ENCODE data around the gene ARR3. TPM values are rescaled to one million over a fixed set of nuclear protein-coding genes. Genes with fewer than 3 reads are reported as not detected.

ARR3 gene
- total and polyA plus RNA-seq, 11 donors, result not detected

DNA sequence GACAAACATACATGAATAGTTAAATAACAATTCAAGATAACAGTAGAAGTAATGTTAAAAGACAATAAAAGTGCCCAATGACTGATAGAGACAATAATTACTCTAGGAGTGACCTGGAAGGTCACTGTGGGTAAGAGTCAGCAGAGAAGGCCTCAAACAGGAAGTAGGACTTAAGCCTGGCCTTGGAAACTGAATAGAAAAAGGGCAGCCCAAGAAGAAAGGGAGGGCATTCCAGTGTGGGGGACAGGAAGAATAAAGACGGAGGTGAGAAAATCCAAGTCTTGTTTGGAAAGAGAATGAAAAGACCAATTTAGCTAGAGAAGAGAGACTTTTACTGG is 14.1 kb upstream of the ARR3 start:
- no peak overlapping the region for H3K4me3 ChIP-seq
- DNase-seq (no peak), ATAC-seq (no peak)
- H3K27me3 ChIP-seq, result peaks cover 0 to 6% (median 0%) of the 10 kb centered on the region in 9 donors
- TF ChIP-seq, protein P1, sequence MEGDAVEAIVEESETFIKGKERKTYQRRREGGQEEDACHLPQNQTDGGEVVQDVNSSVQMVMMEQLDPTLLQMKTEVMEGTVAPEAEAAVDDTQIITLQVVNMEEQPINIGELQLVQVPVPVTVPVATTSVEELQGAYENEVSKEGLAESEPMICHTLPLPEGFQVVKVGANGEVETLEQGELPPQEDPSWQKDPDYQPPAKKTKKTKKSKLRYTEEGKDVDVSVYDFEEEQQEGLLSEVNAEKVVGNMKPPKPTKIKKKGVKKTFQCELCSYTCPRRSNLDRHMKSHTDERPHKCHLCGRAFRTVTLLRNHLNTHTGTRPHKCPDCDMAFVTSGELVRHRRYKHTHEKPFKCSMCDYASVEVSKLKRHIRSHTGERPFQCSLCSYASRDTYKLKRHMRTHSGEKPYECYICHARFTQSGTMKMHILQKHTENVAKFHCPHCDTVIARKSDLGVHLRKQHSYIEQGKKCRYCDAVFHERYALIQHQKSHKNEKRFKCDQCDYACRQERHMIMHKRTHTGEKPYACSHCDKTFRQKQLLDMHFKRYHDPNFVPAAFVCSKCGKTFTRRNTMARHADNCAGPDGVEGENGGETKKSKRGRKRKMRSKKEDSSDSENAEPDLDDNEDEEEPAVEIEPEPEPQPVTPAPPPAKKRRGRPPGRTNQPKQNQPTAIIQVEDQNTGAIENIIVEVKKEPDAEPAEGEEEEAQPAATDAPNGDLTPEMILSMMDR (IDR thresholded peaks at IDR 0.05), result no peak
- no peak for TF ChIP-seq POLR2A (IDR thresholded peaks at IDR 0.05)
- no peaks in the 10 kb centered on the region for H3K36me3 ChIP-seq
- intact Hi-C loops (cut with DNase I), result no loop called here
- no peaks in the 10 kb centered on the region for H3K4me1 ChIP-seq
- 71 to 89% (median 75%) methylated on average over 1 of the region's 1 CpG for WGBS, 4 donors
- H3K27ac ChIP-seq, result no peak overlapping the region
- no peaks in the 10 kb centered on the region for H3K9me3 ChIP-seq

DNA sequence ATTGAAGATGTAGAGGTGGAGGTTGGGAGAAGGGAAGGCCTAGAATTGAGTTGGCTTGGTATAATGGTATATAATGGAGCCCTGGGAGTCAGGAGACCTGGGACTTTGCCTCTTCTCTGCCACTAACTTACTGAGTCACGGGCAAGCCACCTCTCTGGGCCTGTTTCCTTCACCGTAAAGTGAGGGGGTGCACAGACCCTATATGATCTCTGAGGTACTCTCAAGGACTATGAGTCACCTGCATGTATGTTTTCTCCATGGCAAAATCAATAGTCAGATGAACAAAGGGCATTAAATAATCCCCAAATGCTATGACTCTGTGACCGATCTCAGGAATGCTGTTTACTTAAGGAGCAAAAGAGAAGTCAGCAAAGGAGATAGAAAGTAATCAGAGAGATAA is 13.2 kb upstream of the ARR3 start:
- Histone ChIP-seq H3K27ac (no peak overlapping the region), H3K27me3 (peaks cover 0 to 6% (median 0%) of the 10 kb centered on the region in 9 donors), H3K4me3 (no peak overlapping the region), H3K36me3 (no peaks in the 10 kb centered on the region), H3K9me3 (no peaks in the 10 kb centered on the region), H3K4me1 (no peaks in the 10 kb centered on the region)
- WGBS, 4 donors, result 74 to 97% (median 89%) methylated on average over 3 of the region's 3 CpGs
- ATAC-seq, result no peak
- no peak for DNase-seq
- TF ChIP-seq, protein P1 (IDR thresholded peaks at IDR 0.05), result no peak
- no peak for TF ChIP-seq POLR2A (IDR thresholded peaks at IDR 0.05)
- intact Hi-C loops (cut with DNase I), result no loop called here

- intact Hi-C loops (cut with DNase I), result no loop called here
- no peak for DNase-seq
- WGBS, 4 donors, result 63 to 88% (median 78%) methylated on average over 2 of the region's 2 CpGs
- H3K9me3 ChIP-seq, result no peaks in the 10 kb centered on the region
- no peaks in the 10 kb centered on the region for H3K36me3 ChIP-seq
- no peak for TF ChIP-seq POLR2A (IDR thresholded peaks at IDR 0.05)
- TF ChIP-seq, protein P1 (IDR thresholded peaks at IDR 0.05), result no peak
- no peak overlapping the region for H3K4me3 ChIP-seq
- no peaks in the 10 kb centered on the region for H3K4me1 ChIP-seq
- peaks cover 0 to 6% (median 0%) of the 10 kb centered on the region in 9 donors for H3K27me3 ChIP-seq
- no peak overlapping the region for H3K27ac ChIP-seq
- no peak for ATAC-seq
Measured at GRCh38 chrX:70255452-70255851, 12.7 kb upstream of the ARR3 start.

GRCh38 chrX:70257423-70258288 is 10.5 kb upstream of the ARR3 start:
- Histone ChIP-seq H3K27me3 (peaks cover 0 to 4% (median 0%) of the 10 kb centered on the region in 9 donors), H3K4me3 (no peak overlapping the region), H3K4me1 (no peaks in the 10 kb centered on the region), H3K9me3 (no peaks in the 10 kb centered on the region), H3K36me3 (no peaks in the 10 kb centered on the region), H3K27ac (no peak overlapping the region)
- WGBS, 4 donors, result 55 to 87% (median 78%) methylated on average over 5 of the region's 5 CpGs
- TF ChIP-seq, protein P1 (IDR thresholded peaks at IDR 0.05), result no peak
- no peak for TF ChIP-seq POLR2A (IDR thresholded peaks at IDR 0.05)
- DNase-seq (no peak), ATAC-seq (no peak)
- intact Hi-C loops (cut with DNase I), result no loop called here
